Ishikawa (cell line): ENCODE results near the gene FNBP1.

Experiments used
- CEBPB ChIP-seq: IDR thresholded peaks from 2 replicates; pipeline ENCODE4 v1.6.1; 2012
- CREB1 ChIP-seq: IDR thresholded peaks from 2 replicates; pipeline ENCODE4 v1.6.1; 2012; ENCODE audit warnings: low read depth
- EGR1 ChIP-seq: IDR thresholded peaks from 2 replicates; pipeline ENCODE4 v1.6.1; 2012
- EP300 ChIP-seq: IDR thresholded peaks from 2 replicates; pipeline ENCODE4 v1.6.1; 2012; ENCODE audit warnings: borderline replicate concordance
- FOXM1 ChIP-seq: IDR thresholded peaks from 2 replicates; pipeline ENCODE4 v1.6.1; 2012; ENCODE audit warnings: low read depth, borderline replicate concordance
- NFIC ChIP-seq: IDR thresholded peaks from 2 replicates; pipeline ENCODE4 v1.6.1; 2012
- RAD21 ChIP-seq: IDR thresholded peaks from 2 replicates; pipeline ENCODE4 v1.6.1; 2012; ENCODE audit warnings: low read depth
- TAF1 ChIP-seq: IDR thresholded peaks from 2 replicates; pipeline ENCODE4 v1.6.1; 2012; ENCODE audit warnings: low read depth, mild to moderate bottlenecking
- TCF12 ChIP-seq: IDR thresholded peaks from 2 replicates; pipeline ENCODE4 v1.6.1; 2012; ENCODE audit warnings: low read depth
- TEAD4 ChIP-seq: IDR thresholded peaks from 2 replicates; pipeline ENCODE4 v1.6.1; 2012
- YY1 ChIP-seq: IDR thresholded peaks from 2 replicates; pipeline ENCODE4 v1.6.1; 2012; ENCODE audit warnings: low read depth
- ZBTB7A ChIP-seq: IDR thresholded peaks from 2 replicates; pipeline ENCODE4 v1.6.1; 2012; ENCODE audit warnings: low read depth
- TF ChIP-seq, protein P1 (sequence below): IDR thresholded peaks from 2 replicates; pipeline ENCODE4 v1.6.1; 2012
- TF ChIP-seq, protein P2 (sequence below): IDR thresholded peaks from 2 replicates; pipeline ENCODE4 v1.6.1; 2012
- TF ChIP-seq, protein P3 (sequence below): IDR thresholded peaks from 2 replicates; pipeline ENCODE4 v1.6.1; 2012; ENCODE audit warnings: low read depth, mild to moderate bottlenecking

FNBP1 gene

DNA sequence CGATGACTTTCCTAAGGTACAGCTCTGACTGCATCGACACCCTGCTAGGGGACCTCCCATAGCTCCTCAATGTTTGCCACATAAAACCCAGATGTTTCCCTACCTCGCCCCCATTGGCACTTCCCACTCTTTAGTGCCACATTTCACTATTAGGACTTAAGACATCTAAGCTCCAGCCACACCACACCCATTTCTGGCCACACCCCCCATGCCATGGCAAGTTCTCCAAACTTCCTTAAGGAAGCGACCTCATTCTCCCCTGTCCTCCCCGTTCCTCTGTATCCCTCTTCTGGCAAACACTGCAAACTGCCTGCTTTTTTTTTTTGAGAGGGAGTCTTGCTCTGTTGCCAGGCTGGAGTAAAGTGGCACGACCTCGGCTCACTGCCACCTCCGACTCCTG lies 144.8 kb downstream of the FNBP1 start:
- TF ChIP-seq TEAD4, result no peak
- TF ChIP-seq RAD21, result peak; percentile 15; the same call in 1 of the 2 replicates
- TF ChIP-seq, protein P1, sequence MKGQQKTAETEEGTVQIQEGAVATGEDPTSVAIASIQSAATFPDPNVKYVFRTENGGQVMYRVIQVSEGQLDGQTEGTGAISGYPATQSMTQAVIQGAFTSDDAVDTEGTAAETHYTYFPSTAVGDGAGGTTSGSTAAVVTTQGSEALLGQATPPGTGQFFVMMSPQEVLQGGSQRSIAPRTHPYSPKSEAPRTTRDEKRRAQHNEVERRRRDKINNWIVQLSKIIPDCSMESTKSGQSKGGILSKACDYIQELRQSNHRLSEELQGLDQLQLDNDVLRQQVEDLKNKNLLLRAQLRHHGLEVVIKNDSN, result no peak

DNA sequence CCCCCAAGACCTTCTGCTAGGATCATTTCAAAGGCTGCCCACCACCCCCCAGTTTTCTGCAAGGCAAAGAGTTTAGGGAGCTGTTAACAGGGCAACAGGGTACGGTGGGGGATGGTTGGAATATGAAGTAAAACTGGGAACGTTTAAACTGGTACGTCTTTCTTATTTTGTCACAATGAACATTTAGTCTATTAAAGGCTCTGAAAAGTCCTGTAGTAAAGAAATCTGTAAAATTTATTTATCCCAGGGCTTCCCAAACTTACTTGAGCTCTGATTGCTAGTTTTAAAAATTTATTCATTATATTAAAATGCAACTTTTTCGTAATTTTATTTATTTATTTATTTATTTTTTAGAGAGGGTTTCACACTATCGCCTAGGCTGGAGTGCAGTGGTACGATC lies 145.7 kb downstream of the FNBP1 start:
- TF ChIP-seq, protein P2, sequence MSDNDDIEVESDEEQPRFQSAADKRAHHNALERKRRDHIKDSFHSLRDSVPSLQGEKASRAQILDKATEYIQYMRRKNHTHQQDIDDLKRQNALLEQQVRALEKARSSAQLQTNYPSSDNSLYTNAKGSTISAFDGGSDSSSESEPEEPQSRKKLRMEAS, result no peak
- TF ChIP-seq ZBTB7A (no peak), EGR1 (no peak), RAD21 (no peak), FOXM1 (no peak), TEAD4 (no peak), EP300 (no peak), CEBPB (no peak), YY1 (no peak), TCF12 (no peak), TAF1 (no peak), NFIC (no peak), CREB1 (no peak)
- TF ChIP-seq, protein P1, result no peak
- TF ChIP-seq, protein P3, sequence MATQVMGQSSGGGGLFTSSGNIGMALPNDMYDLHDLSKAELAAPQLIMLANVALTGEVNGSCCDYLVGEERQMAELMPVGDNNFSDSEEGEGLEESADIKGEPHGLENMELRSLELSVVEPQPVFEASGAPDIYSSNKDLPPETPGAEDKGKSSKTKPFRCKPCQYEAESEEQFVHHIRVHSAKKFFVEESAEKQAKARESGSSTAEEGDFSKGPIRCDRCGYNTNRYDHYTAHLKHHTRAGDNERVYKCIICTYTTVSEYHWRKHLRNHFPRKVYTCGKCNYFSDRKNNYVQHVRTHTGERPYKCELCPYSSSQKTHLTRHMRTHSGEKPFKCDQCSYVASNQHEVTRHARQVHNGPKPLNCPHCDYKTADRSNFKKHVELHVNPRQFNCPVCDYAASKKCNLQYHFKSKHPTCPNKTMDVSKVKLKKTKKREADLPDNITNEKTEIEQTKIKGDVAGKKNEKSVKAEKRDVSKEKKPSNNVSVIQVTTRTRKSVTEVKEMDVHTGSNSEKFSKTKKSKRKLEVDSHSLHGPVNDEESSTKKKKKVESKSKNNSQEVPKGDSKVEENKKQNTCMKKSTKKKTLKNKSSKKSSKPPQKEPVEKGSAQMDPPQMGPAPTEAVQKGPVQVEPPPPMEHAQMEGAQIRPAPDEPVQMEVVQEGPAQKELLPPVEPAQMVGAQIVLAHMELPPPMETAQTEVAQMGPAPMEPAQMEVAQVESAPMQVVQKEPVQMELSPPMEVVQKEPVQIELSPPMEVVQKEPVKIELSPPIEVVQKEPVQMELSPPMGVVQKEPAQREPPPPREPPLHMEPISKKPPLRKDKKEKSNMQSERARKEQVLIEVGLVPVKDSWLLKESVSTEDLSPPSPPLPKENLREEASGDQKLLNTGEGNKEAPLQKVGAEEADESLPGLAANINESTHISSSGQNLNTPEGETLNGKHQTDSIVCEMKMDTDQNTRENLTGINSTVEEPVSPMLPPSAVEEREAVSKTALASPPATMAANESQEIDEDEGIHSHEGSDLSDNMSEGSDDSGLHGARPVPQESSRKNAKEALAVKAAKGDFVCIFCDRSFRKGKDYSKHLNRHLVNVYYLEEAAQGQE, result no peak

DNA sequence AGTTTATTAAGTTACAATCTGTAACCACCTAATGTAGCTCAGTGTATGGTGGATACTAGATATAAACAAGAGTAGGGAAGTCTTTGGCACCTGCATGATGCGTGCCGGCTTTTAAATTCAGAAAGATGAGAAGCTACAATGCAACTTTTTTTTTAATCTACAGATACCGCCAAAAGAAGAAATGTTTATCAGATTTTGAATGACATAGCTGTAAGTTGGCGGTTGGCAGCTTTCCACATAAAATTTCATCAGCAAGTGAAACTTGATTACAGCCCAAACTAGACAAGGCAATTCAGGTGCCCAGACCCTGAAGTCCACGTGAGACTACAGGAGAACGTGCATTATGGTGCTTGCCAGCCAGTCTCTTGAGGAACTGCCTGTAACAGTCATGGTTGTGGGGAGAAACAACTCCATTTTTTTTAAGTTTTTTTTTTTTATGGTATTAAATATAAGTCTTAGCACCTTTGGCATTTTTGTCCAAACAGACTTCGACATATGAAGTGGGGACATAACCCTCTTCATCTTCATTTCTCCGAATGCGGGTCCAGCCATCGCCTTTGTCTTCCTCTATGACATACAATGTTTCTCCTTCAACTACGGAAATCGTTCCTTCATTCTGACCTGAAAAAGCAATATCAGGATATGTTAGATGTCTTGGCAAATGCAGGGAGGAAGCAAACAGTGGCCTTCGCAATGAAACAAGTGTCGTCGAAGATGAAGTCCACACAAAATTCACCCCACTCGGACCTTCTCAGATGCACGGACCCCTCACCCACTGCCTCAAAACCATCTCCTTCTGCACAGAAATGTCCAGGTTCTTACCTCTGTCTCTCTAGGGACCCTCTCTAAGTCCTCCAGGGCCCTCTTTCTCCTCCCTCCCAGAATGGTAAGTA lies 147.4 kb downstream of the FNBP1 start:
- TF ChIP-seq, protein P2, result no peak
- TF ChIP-seq NFIC (no peak), EP300 (no peak), EGR1 (no peak), YY1 (no peak), CEBPB (no peak), RAD21 (no peak), FOXM1 (no peak), CREB1 (no peak), ZBTB7A (no peak)
- TF ChIP-seq, protein P3, result no peak
- TF ChIP-seq, protein P1, result no peak

DNA sequence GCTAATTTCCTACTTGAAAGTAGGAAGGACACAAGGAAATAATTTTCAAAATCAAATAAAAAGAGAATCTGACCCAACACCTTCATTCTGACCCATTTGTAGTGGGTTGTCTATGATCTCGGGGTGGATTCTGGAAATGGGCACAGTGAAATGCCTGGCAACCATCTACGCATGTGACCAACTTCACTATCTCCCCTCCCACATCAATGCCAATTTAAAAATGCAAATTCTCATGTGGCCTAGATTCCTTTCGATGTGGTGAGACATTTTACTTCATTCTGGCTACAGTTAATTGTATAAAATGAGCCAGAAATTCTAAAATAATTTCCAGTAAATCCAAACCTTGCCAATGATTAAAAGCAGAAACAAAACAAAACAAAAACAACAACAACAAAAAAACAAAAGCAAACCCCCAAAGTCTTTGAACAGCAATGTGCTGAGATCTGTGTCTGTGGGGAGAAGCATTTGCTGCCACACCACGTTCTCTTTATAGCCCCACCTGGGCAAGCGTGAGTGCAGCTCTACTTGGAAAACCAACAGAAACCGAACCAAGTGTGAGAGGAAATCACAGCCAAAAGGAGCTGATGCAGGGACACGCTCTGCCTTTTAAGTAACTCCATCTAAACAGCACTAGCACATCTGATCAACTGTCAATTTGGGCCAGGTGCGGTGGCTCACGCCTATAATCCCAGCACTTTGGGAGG lies 148.7 kb downstream of the FNBP1 start:
- TF ChIP-seq, protein P2, result no peak
- TF ChIP-seq TAF1, result no peak

DNA sequence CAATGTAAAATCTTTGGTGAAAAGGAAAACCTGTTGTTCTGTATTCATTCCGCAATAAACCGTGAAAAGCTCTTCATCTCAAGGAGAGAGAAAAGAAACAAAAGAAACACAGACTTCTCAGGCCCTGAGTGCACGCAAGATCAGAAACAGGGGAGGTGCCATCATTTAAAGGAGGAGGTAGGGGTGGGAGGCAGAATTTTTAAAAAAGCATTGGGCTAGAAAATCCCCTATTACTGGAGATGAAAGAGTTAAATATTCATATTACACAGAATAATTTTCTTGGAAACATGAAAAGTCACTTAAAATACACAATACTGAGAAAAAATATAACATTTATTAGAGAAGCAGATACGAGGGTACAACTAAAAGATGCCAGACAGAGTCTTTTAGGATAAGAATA lies 151.4 kb downstream of the FNBP1 start:
- TF ChIP-seq, protein P1, result no peak
- TF ChIP-seq, protein P3, result no peak
- no peak for TF ChIP-seq RAD21
- TF ChIP-seq CREB1, result no peak
- TF ChIP-seq, protein P2, result no peak
